Iris pigment epithelial cell (primary cell): ENCODE data around the gene TGFB1I1.
"Not testable (repeated sequence)": the region's sequence is repeated elsewhere in the genome, so short reads cannot be mapped to it uniquely, and the experiment has no call there.

Experiments
- DNase-seq: peaks from one replicate; pipeline ENCODE4 v3.0.0-alpha.2; 2011; ENCODE audit warnings: low read depth

Gene TGFB1I1

DNA sequence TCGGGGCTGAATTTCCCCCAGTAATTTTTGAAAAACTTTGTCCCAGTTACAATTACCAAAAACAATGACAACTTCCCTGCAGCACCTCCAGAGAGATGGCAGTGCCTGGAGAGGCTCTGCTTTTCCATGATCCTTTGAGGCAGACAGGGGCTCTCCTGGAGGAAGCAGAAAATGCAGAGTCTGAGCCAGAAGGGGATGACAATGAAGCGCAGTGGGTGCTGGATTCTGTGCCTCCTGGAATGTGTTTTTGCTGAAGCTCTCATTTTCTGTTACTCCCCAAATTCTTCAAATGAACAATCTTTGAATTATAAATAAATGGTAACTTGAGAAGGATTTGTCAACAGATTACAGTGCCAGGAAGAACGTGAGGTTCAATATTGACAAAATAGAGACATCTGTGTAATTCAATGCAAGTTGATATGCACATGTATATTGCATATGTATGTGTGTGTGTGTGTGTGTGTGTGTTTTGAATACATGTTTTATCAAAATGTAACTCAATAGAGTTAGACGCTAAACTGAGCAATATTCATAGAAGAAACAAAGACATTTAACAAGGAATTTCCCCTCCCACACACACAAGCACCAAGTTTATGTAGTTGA, 45.9 kb downstream of the TGFB1I1 start:
- no peak for DNase-seq

DNA sequence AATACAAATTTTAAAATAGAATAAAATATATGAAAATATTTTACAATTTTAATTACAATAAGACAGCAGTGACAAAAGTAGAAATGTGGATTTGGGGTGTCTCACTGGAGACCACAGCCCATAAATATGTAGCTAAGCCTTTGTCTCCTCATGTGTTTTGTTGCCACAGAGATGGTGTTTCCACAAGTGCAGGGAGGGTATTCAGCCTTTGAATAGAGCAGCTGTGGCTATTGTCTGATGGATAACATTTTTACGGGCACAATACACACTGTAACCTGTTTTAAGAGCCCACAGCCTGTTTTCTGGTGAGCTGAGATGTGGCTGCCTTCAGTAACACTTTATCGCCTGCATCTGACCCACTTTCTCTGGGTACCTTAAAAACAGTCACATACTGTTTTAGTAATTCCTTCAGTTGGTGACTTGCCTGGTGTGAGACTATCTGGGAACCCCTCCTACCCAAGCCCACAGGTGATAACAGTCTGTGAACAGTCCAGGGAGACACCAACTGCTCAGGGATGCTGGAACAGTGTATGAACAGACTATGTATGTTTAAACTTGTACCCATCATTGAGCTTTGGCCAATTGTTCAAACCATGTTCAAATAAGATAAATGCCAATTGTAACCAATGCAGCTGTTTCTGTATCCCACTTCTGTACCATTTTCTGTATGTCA, 47.9 kb downstream of the TGFB1I1 start:
- no peak for DNase-seq

DNA sequence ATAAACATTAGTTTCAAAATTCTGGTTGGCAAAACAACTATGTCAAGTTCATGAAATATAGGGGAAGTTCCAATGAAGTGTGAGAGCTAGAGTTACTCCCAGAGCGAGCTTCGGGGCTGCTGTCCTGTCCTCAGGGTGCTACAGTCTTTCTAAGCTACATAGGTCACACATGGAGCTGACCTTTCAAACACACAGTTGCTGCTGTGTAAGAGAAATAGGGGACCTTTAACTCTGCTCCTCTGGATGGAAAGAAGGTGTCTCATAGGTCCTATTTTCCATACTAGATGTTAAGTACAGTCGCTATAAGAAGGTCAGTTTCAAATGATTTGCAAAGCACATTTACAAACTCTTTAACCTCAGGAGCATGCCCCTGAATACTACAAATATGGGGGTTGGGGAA, 49.4 kb downstream of the TGFB1I1 start:
- DNase-seq: no peak

DNA sequence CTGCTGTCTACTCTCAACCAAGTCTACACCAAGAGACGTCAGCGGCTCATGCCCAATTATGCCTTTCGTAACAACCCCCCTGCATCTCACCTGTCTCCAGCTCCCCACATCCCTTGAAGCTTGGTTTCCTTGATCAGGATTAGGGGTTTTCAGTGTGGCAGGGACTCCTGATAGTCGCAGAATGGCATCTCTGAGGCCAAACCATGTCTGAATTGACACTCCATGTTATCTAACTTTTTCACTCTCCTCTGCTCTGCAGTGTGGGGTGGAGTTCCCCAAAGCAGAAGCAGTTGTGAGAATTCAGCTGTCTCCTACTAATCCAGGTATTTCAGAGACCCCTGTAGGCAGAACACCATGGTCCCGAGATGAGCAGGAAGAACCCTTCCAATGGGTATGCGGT, 50.1 kb downstream of the TGFB1I1 start:
- no peak for DNase-seq

DNA sequence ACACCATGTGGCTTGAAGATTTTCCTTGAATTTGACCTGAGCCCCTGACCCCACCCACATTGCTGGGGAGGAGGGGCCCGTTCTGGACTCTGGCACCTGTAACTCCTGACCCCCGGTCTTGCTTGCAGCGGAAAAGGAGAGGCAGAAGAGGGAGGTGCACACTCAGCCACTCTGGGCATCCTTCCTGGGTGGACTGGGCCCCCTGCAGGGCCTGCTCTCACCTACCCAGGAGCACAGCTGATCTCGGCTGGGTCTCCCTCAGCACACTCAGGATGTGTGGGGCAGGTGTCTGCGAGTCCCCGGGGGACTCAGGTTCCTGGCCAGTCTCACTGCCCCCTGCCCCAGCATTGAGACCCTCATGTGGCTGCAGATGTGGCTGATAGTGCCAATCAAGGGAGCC, 51.8 kb downstream of the TGFB1I1 start:
- DNase-seq: not testable (repeated sequence)

DNA sequence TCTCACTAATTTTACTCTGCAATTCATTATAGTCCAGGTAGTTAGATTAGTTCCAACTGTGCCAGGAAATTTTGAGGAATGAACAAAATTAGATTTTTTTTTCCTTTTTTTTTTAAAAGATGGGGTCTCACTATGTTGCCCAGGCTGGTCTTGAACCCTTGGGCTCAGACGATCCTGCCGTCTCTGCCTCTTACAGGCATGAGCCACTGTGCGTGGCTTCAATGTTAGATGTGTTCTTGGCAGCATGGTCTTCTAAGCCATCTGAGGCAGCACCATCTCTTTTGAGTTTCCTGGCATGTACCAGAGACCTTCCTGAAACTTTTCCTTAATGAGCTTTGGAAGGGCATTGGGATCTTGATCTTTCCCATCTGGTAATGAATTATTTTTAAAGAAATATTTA, 53.2 kb downstream of the TGFB1I1 start:
- DNase-seq: no peak
